Liver (tissue), 9 donors: Measurements from ENCODE around the gene TJP3. TPM values are rescaled to one million over a fixed set of nuclear protein-coding genes. Genes with fewer than 3 reads are reported as not detected.

Source experiments
- DNase-seq: peaks from one replicate; pipeline ENCODE4 v3.0.0-alpha.2; 2017; ENCODE audit warnings: low spot score
- H3K27ac ChIP-seq, 2 donors: one replicate each; pipeline ENCODE4 v1.7.0; 2013; ENCODE audit warnings: inconsistent platforms in 2 of 2, low read length in 2 of 2, control low read depth in 1 of 2, low read depth in 1 of 2, mild to moderate bottlenecking in 1 of 2
- H3K27me3 ChIP-seq, 4 donors: one replicate each; pipeline versions ENCODE4 v1.6.1 to v1.7.0; 2013; ENCODE audit warnings: low read length in 3 of 4, inconsistent platforms in 1 of 4, mild to moderate bottlenecking in 1 of 4, moderate library complexity in 1 of 4; ENCODE audit not compliant: control insufficient read depth in 4 of 4, insufficient read depth in 4 of 4
- H3K36me3 ChIP-seq, 4 donors: one replicate each; pipeline versions ENCODE4 v1.6.1 to v1.7.0; 2013; ENCODE audit warnings: low read length in 3 of 4, mild to moderate bottlenecking in 3 of 4, low read depth in 1 of 4, moderate library complexity in 1 of 4; ENCODE audit not compliant: control insufficient read depth in 4 of 4, insufficient read depth in 3 of 4
- H3K4me1 ChIP-seq, 4 donors: one replicate each; pipeline versions ENCODE4 v1.6.1 to v1.7.0; 2013; ENCODE audit warnings: low read length in 3 of 4, mild to moderate bottlenecking in 3 of 4, moderate library complexity in 1 of 4; ENCODE audit not compliant: control insufficient read depth in 4 of 4, insufficient read depth in 4 of 4
- H3K4me3 ChIP-seq, 3 donors: one replicate each; pipeline versions ENCODE4 v1.6.1 to v1.7.0; 2013; ENCODE audit warnings: low read length in 3 of 3, control low read depth in 1 of 3, low read depth in 1 of 3, mild to moderate bottlenecking in 1 of 3
- H3K9ac ChIP-seq, 2 donors: one replicate each; pipeline ENCODE4 v1.7.0; 2013; ENCODE audit warnings: low read length in 2 of 2, mild to moderate bottlenecking in 2 of 2, moderate library complexity in 2 of 2, control low read depth in 1 of 2, low read depth in 1 of 2
- H3K9me3 ChIP-seq, 4 donors: one replicate each; pipeline versions ENCODE4 v1.6.1 to v1.7.0; 2013; ENCODE audit warnings: low read length in 3 of 4; ENCODE audit not compliant: control insufficient read depth in 4 of 4
- ATF3 ChIP-seq: IDR thresholded peaks from 2 replicates; pipeline ENCODE4 v1.6.1; 2016; ENCODE audit warnings: antibody characterized with exemption
- CTCF ChIP-seq: fragments of 150-350 bp; IDR thresholded peaks from 2 replicates; pipeline ENCODE4 v1.5.1; 2017; ENCODE audit warnings: improper control_type of control experiment, low read depth, low read length; ENCODE audit not compliant: missing input control
- FOXA1 ChIP-seq: IDR thresholded peaks from 2 replicates; pipeline ENCODE4 v1.6.1; 2016; ENCODE audit warnings: antibody characterized with exemption
- FOXA2 ChIP-seq: IDR thresholded peaks from 2 replicates; pipeline ENCODE4 v1.6.1; 2016; ENCODE audit warnings: antibody characterized with exemption
- JUND ChIP-seq, 2 donors: IDR thresholded peaks; 2 replicates each; pipeline ENCODE4 v1.6.1; 2016; ENCODE audit warnings: antibody characterized with exemption in 2 of 2
- MAX ChIP-seq: IDR thresholded peaks from 2 replicates; pipeline ENCODE4 v1.6.1; 2016; ENCODE audit warnings: antibody characterized with exemption
- REST ChIP-seq: IDR thresholded peaks from 2 replicates; pipeline ENCODE4 v1.6.1; 2016; ENCODE audit warnings: antibody characterized with exemption, mild to moderate bottlenecking
- RXRA ChIP-seq, 2 donors: IDR thresholded peaks; 2 replicates each; pipeline ENCODE4 v1.6.1; 2017 to 2018; ENCODE audit warnings: antibody characterized with exemption in 2 of 2, mild to moderate bottlenecking in 1 of 2
- SP1 ChIP-seq: IDR thresholded peaks from 2 replicates; pipeline ENCODE4 v1.6.1; 2018; ENCODE audit warnings: antibody characterized with exemption, mild to moderate bottlenecking
- TAF1 ChIP-seq: conservative IDR thresholded peaks from 2 replicates; pipeline ENCODE4 v1.6.1; 2016; ENCODE audit warnings: antibody characterized with exemption, mild to moderate bottlenecking
- ZBTB33 ChIP-seq: IDR thresholded peaks from 2 replicates; pipeline ENCODE4 v1.6.1; 2016; ENCODE audit warnings: antibody characterized with exemption
- WGBS: extraction: QIAGEN DNeasy Blood & Tissue Kit; methylation state at CpG from one replicate; pipeline ENCODE4 v1.1.7; 2013; 5-methylcytosine and 5-hydroxymethylcytosine counted together
- polyA plus RNA-seq, 2 donors: library from polyadenylated mRNA; stranded (reverse) in 1 of 2; unstranded in 1 of 2; fragments of 200-250 nt in 1 of 2; fragments of >200 nt in 1 of 2; fragmentation: Nextera tagmentation in 1 of 2; extraction: Ambion mirVana in 1 of 2; gene quantifications; one replicate each; pipeline versions ENCODE4 v1.2.1 to v1.2.3, GENCODE V29; 2013 to 2015
- total RNA-seq, 2 donors: library from RNA; depleted of rRNA; stranded (reverse); fragments of >200 nt; gene quantifications; one replicate each; pipeline ENCODE4 v1.2.3, GENCODE V29; 2014
- donor health status: healthy.
- donor health status: healthy.
- donor health status: healthy.
- donor health status: healthy.
- donor health status: healthy.

TJP3 gene
- total and polyA plus RNA-seq, 4 donors = 6.0 to 9.8 (median 6.7) TPM

- TF ChIP-seq CTCF (no peak), FOXA2 (no peak), TAF1 (no peak), RXRA (IDR thresholded peaks at IDR 0.05) (no peak), JUND (IDR thresholded peaks at IDR 0.05) (no peak), FOXA1 (no peak), SP1 (no peak)
Measured at GRCh38 chr19:3781603-3782002, 73.4 kb downstream of the TJP3 start (continued).

- Histone ChIP-seq H3K27me3 (peaks cover 0 to 15% (median under 1%) of the 10 kb centered on the region in 4 donors), H3K27ac (no peak overlapping the region), H3K4me1 (peaks cover 0 to 7% (median 1%) of the 10 kb centered on the region in 4 donors), H3K4me3 (peak overlapping the region in 1 of 3 donors; percentile 1), H3K9me3 (peaks cover 10 to 15% (median 14%) of the 10 kb centered on the region in 4 donors), H3K36me3 (peaks cover 0 to 1% (median 0%) of the 10 kb centered on the region in 4 donors), H3K9ac (no peak overlapping the region)
- TF ChIP-seq MAX = no peak
- DNase-seq = no peak
- WGBS = 94% methylated on average over 1 of the region's 1 CpG
Measured at GRCh38 chr19:3782330-3782729, 74.1 kb downstream of the TJP3 start.

- no peak overlapping the region for H3K9ac ChIP-seq
- TF ChIP-seq FOXA2 = no peak
- TF ChIP-seq REST = no peak
- TF ChIP-seq RXRA (IDR thresholded peaks at IDR 0.05) = no peak
- TF ChIP-seq MAX = no peak
- TF ChIP-seq ATF3 = no peak
- TF ChIP-seq ZBTB33 = no peak
- DNase-seq = no peak
- peaks cover 10 to 15% (median 14%) of the 10 kb centered on the region in 4 donors for H3K9me3 ChIP-seq
- 85% methylated on average over 13 of the region's 13 CpGs for WGBS
- H3K4me1 ChIP-seq = peaks cover 0 to 7% (median 1%) of the 10 kb centered on the region in 4 donors
- peaks cover 0 to 1% (median 0%) of the 10 kb centered on the region in 4 donors for H3K36me3 ChIP-seq
- no peak overlapping the region for H3K4me3 ChIP-seq
- peaks cover 0 to 15% (median under 1%) of the 10 kb centered on the region in 4 donors for H3K27me3 ChIP-seq
- no peak overlapping the region for H3K27ac ChIP-seq
Measured at GRCh38 chr19:3782903-3783302, 74.7 kb downstream of the TJP3 start.
